HG03097 (cell line): ENCODE data around the gene OR56A5.
A peak's percentile ranks its signal among the peaks of the same experiment; 100 is the strongest.

Experiments
- ATAC-seq: cut with Tn5 transposase; IDR thresholded peaks from one replicate; pipeline ENCODE4 v1.9.1; 2021; ENCODE audit not compliant: unreplicated experiment, low FRiP score

Gene OR56A5

DNA sequence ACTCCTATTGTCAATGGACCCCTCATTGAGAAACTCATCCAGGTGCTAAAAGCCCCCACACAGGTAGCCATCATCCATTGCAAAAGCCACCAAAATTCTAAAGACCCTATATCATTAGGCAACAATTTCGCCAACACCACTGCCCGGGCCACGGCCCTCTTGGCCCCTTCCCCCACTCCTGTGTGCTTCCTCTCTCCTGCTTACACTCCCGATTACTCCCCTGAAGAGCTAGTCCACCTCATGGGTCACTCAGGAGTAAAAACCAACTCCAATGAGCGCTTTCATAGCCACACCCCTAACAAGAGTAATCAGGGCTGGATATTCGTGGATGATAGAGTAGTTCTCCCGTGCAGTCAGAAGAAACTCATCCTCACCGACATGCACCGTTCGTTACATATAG is 35.2 kb downstream of the OR56A5 start:
- ATAC-seq = no peak

DNA sequence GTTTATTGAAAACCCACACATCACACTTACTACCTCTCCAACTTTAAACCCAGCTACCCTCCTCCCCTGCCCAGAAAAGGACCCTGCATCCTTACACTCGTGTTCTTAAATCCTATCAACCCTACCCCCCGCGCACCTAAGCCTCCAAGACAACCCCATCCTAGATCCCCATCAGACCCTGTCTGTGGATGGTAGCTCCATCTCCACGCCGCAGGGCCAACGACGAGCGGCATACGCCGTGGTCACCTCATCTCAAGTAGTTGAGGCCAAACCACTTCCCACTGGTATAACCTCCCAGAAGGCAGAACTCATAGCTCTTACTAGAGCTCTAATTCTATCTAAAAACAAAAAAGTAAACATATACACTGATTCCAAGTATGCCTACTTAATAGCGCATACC is 35.6 kb downstream of the OR56A5 start:
- no peak for ATAC-seq

DNA sequence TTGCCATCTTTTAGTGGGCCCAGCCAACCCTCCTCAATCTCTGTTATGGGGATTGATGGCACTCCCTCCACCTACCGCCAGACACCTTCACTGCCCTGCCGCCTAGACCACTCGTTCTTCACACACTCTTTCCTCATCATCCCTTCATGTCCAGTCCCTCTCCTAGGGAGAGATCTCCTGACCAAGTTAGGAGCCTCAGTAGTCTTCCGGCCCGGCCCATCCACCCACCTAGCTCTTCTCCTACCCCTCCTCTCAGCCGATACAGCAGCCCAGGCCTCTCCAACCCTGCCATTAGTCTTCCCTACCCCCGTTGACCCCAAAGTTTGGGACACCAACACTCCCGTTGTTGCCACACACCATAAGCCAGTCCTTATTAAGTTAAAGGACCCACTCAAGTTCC is 37.2 kb downstream of the OR56A5 start:
- ATAC-seq = no peak

GRCh38 chr11:5930614-5931013 is 37.7 kb downstream of the OR56A5 start:
- ATAC-seq = no peak

DNA sequence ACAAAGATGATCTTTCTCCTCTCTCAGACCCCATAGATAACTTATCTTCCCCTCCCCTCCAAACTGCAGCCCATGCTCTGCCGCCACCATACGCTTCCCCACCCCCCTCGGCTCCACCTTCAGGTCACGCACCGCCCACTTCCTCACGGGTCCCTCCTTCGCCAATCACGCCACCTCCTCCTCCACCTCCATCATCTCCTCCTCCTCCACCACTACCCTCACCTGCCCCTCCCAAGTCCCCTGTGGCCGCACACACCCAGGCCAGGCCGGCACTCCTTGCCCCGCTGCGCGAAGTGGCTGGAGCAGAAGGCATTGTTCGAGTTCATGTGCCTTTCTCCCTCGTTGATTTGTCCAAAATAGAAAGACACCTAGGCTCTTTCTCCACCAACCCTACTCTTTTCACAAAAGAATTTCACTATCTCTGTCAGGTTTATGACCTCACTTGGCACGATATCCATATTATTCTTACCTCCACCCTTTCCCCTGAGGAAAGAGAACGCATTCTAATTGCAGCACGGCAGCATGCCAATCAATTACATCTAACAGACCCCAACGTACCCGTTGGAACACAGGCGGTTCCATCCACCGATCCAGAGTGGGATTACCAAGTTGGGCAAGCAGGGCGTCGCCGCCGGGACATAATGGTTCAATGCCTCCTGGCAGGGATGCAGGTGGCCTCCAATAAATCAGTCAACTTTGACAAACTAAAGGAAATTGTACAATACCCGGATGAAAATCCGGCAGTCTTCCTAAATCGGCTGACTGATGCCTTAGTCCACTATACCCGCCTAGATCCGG is 38.5 kb downstream of the OR56A5 start:
- ATAC-seq = no peak

GRCh38 chr11:5928811-5929210 is 39.5 kb downstream of the OR56A5 start:
- no peak for ATAC-seq

GRCh38 chr11:5928271-5928670 is 40.0 kb downstream of the OR56A5 start:
- ATAC-seq = no peak

GRCh38 chr11:5923794-5924193 is 44.5 kb downstream of the OR56A5 start:
- no peak for ATAC-seq

- peak; percentile 27 for ATAC-seq
Observed at GRCh38 chr11:5923427-5923776, 44.9 kb downstream of the OR56A5 start.

- ATAC-seq = peak; percentile 86
Observed at GRCh38 chr11:5922749-5923426, 45.4 kb downstream of the OR56A5 start.
